ENCODE data around the gene DNAJC1. TPM values are rescaled to one million over a fixed set of nuclear protein-coding genes. Genes with fewer than 3 reads are reported as not detected.

Gene DNAJC1
- total and polyA plus RNA-seq, 2 of the 4 experiments (the other 2 are of a cell fraction) = 12.7 to 13.3 TPM

- H3K56ac ChIP-seq (ENCODE audit: extremely low read depth, insufficient read depth, low read length) = no peak overlapping the region
- WGBS, 2 experiments (ENCODE audit: extremely low coverage in 2 of 2, insufficient read length in 1 of 2) = no CpG with 5 or more reads among the region's 8 CpGs
- no peak for DNase-seq
- CTCF ChIA-PET = interaction anchor here (0.7 kb wide), 1 partner anchor 991 kb away, joined by 3 read pairs; no protein-coding TSS in a partner anchor
- H3K23ac ChIP-seq (ENCODE audit: low read depth, low read length) = no peak overlapping the region
- H2AFZ ChIP-seq (replicated peaks; ENCODE audit: low read length, poor library complexity) = no peak overlapping the region
- no peak overlapping the region for H2BK15ac ChIP-seq (ENCODE audit: low read depth, low read length)
- intact Hi-C loops (cut with micrococcal nuclease) (no loop called here), in situ Hi-C loops (cut with MboI; ENCODE audit: low sequenced_read_pairs) (no loop called here), dilution Hi-C loops (cut with HindIII; ENCODE audit: low sequenced_read_pairs, unreplicated experiment) (no loop called here)
- H3K4me1 ChIP-seq (ENCODE audit: control insufficient read depth, insufficient read depth, low read length) = no peaks in the 10 kb centered on the region
- H4K91ac ChIP-seq (ENCODE audit: insufficient read depth, low read depth, low read length) = no peak overlapping the region
- H3K4me2 ChIP-seq (ENCODE audit: low read depth, low read length) = no peak overlapping the region
- H3K4me3 ChIP-seq (ENCODE audit: insufficient read depth, low read depth, low read length) = no peak overlapping the region
- TF ChIP-seq MXI1 (IDR thresholded peaks at IDR 0.05; ENCODE audit: borderline replicate concordance, low read depth, low read length) = no peak
- peak; percentile 56 for TF ChIP-seq NFE2L2 (IDR thresholded peaks at IDR 0.05; ENCODE audit: low read depth, low read length)
- no peaks in the 10 kb centered on the region for H3K79me1 ChIP-seq (ENCODE audit: low read depth in 1 of 2, low read length in 2 of 2)
- H3K9ac ChIP-seq (ENCODE audit: low read depth, low read length) = no peak overlapping the region
- no TSS peak for BruUV-seq (replicated peaks)
- no peaks in the 10 kb centered on the region for H3K9me3 ChIP-seq (ENCODE audit: control insufficient read depth, insufficient read depth, low read length)
- no peak overlapping the region for H2AK9ac ChIP-seq (replicated peaks; ENCODE audit: low read depth, low read length, poor library complexity)
- no peak overlapping the region for H3K18ac ChIP-seq (ENCODE audit: low read depth, low read length)
- POLR2A ChIA-PET (ENCODE audit: unreplicated experiment) = no interaction called here
- no peak overlapping the region for H4K5ac ChIP-seq (ENCODE audit: low read depth, low read length)
- no peak overlapping the region for H4K8ac ChIP-seq (ENCODE audit: low read depth in 2 of 2, low read length in 2 of 2)
- H3K27ac ChIP-seq (ENCODE audit: insufficient read depth, low read length) = no peak overlapping the region
- H3K9me1 ChIP-seq (ENCODE audit: insufficient read depth, low read length) = no peaks in the 10 kb centered on the region
- H3K14ac ChIP-seq (replicated peaks; ENCODE audit: low read depth, low read length) = no peak overlapping the region
- H4K20me1 ChIP-seq (ENCODE audit: insufficient read depth, low read length) = no peaks in the 10 kb centered on the region
- no peaks in the 10 kb centered on the region; the same call in none of the 2 replicates for H3K27me3 ChIP-seq (ENCODE audit: control insufficient read depth, insufficient read depth, low read length)
- H3K36me3 ChIP-seq (ENCODE audit: control insufficient read depth, insufficient read depth, low read length) = no peaks in the 10 kb centered on the region
- H2BK120ac ChIP-seq (ENCODE audit: low read depth, low read length) = no peak overlapping the region
- no peak overlapping the region for H2BK5ac ChIP-seq (ENCODE audit: low read depth, low read length, poor library complexity, severe bottlenecking)
- H3K4ac ChIP-seq (ENCODE audit: low read depth, low read length) = no peak overlapping the region
- H2BK20ac ChIP-seq (ENCODE audit: low read depth, low read length) = no peak overlapping the region
- ATAC-seq (ENCODE audit: low read depth) = no peak
- H2AK5ac ChIP-seq (ENCODE audit: low read depth, low read length) = no peak overlapping the region
These were observed 39.2 kb upstream of the DNAJC1 start for GRCh38 chr10:22042557-22043326.

Measured in IMR-90 (cell line).